GM13977 (cell line): ENCODE data around the gene ASS1.

Experiments
- DNase-seq: peaks from one replicate; pipeline ENCODE4 v3.0.0; 2012; ENCODE audit warnings: low spot score
- in situ Hi-C: fragments of 300-500 bp; cut with MboI; formaldehyde crosslinking; loops from one replicate; pipeline ENCODE4 v1.12.0; 2022; ENCODE audit warnings: low sequenced_read_pairs, low pct_unique_long_range_greater_than_20kb, mixed read lengths, inconsistent platforms; ENCODE audit not compliant: unreplicated experiment
- TF ChIP-seq, protein P1 (sequence below): IDR thresholded peaks from 2 replicates; pipeline ENCODE4 v1.5.1; 2012; ENCODE audit warnings: mild to moderate bottlenecking, control low read depth; ENCODE audit not compliant: insufficient read depth; ENCODE audit errors: extremely low read depth, missing control alignments

ASS1 gene

GRCh38 chr9:130418776-130419175 is 26.0 kb upstream of the ASS1 start:
- DNase-seq: no peak
- TF ChIP-seq, protein P1, sequence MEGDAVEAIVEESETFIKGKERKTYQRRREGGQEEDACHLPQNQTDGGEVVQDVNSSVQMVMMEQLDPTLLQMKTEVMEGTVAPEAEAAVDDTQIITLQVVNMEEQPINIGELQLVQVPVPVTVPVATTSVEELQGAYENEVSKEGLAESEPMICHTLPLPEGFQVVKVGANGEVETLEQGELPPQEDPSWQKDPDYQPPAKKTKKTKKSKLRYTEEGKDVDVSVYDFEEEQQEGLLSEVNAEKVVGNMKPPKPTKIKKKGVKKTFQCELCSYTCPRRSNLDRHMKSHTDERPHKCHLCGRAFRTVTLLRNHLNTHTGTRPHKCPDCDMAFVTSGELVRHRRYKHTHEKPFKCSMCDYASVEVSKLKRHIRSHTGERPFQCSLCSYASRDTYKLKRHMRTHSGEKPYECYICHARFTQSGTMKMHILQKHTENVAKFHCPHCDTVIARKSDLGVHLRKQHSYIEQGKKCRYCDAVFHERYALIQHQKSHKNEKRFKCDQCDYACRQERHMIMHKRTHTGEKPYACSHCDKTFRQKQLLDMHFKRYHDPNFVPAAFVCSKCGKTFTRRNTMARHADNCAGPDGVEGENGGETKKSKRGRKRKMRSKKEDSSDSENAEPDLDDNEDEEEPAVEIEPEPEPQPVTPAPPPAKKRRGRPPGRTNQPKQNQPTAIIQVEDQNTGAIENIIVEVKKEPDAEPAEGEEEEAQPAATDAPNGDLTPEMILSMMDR: no peak

GRCh38 chr9:130419521-130420035 is 25.2 kb upstream of the ASS1 start:
- no peak for DNase-seq
- in situ Hi-C loops: no loop called here
- TF ChIP-seq, protein P1: no peak

More at GRCh38 chr9:130418776-130419175, 26.0 kb upstream of the ASS1 start:
- in situ Hi-C loops: no loop called here

- DNase-seq: no peak
- TF ChIP-seq, protein P1: no peak
- in situ Hi-C loops: no loop called here
Observed at GRCh38 chr9:130421154-130421801, 23.5 kb upstream of the ASS1 start.

- no peak for DNase-seq
- in situ Hi-C loops: no loop called here
- TF ChIP-seq, protein P1: no peak
Observed at GRCh38 chr9:130421802-130422276, 22.9 kb upstream of the ASS1 start.

DNA sequence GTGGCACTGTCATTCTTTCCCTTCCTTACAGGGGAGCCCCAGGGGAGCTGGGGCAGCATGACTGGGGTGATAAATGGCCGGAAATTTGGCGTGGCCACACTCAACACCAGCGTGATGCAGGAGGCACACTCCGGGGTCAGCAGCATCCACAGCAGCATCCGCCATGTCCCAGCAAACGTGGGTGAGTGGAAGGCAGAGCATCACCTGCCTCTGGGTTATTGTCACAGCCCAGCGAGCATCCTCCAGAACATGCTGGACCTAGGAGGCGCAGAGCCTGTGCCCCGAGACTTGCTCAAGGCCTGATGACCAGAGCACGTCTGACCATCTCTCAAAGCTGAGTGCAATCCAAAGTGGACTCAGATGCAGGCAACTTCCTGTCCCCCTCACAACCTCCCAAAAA is 22.2 kb upstream of the ASS1 start:
- in situ Hi-C loops: no loop called here
- DNase-seq: no peak
- TF ChIP-seq, protein P1: no peak

GRCh38 chr9:130423272-130423671 is 21.5 kb upstream of the ASS1 start:
- peak; percentile 73 for DNase-seq
- in situ Hi-C loops: no loop called here
- TF ChIP-seq, protein P1: no peak
